H1 (cell line): ENCODE results near the gene GPR35. TPM values are rescaled to one million over a fixed set of nuclear protein-coding genes. Genes with fewer than 3 reads are reported as not detected.
"Not testable (repeated sequence)": the region's sequence is repeated elsewhere in the genome, so short reads cannot be mapped to it uniquely, and the experiment has no call there.

Experiments used
- CTCF ChIA-PET: fragments of 300-600 bp; sonication (Branson Sonifier 250); formaldehyde crosslinking; loops from one replicate; lab custom pipeline; 2021; ENCODE audit not compliant: partially characterized antibody; lab: Charles Lee
- POLR2A ChIA-PET: fragments of 300-600 bp; sonication (Branson Sonifier 250); formaldehyde crosslinking; loops from one replicate; lab custom pipeline; 2021; ENCODE audit warnings: inconsistent platforms; ENCODE audit not compliant: partially characterized antibody; lab: Charles Lee
- DNase-seq, 2 experiments: peaks; one replicate each; pipeline versions ENCODE4 v3.0.0 to v3.0.0-alpha.2; 2010 to 2022; ENCODE audit warnings: low spot score in 2 of 2, low read depth in 1 of 2, mixed read lengths in 1 of 2
- FAIRE-seq: peaks from 2 replicates; lab custom pipeline; 2011; peaks lifted over from hg19 to GRCh38; lab: Jason Lieb, UNC
- H2AFZ ChIP-seq: 2 replicates; pipeline ENCODE4 v1.8.1; 2012; ENCODE audit warnings: low read length, inconsistent platforms
- H2AK5ac ChIP-seq: 2 replicates; pipeline ENCODE4 v1.6.1; 2013; ENCODE audit warnings: low read depth, low read length
- H2BK120ac ChIP-seq: replicated peaks from 2 replicates; pipeline ENCODE3; 2013; ENCODE audit warnings: low read depth, low read length, inconsistent platforms
- H2BK12ac ChIP-seq: 2 replicates; pipeline ENCODE4 v1.6.1; 2013; ENCODE audit warnings: low read depth, low read length
- H2BK15ac ChIP-seq: 2 replicates; pipeline ENCODE4 v1.6.1; 2013; ENCODE audit warnings: low read length
- H2BK20ac ChIP-seq: 2 replicates; pipeline ENCODE4 v1.6.1; 2013; ENCODE audit warnings: low read length
- H2BK5ac ChIP-seq: 2 replicates; pipeline ENCODE4 v1.6.1; 2013; ENCODE audit warnings: low read depth, low read length
- H3K14ac ChIP-seq: 2 replicates; pipeline ENCODE4 v1.6.1; 2013; ENCODE audit warnings: inconsistent platforms; ENCODE audit not compliant: insufficient read length
- H3K18ac ChIP-seq: 2 replicates; pipeline ENCODE4 v1.6.1; 2013; ENCODE audit warnings: low read length; ENCODE audit errors: extremely low read depth
- H3K23ac ChIP-seq: 2 replicates; pipeline ENCODE4 v1.6.1; 2013; ENCODE audit warnings: inconsistent platforms; ENCODE audit not compliant: insufficient read length
- H3K23me2 ChIP-seq: 2 replicates; pipeline ENCODE4 v1.6.1; 2013; ENCODE audit warnings: low read depth, low read length
- H3K27ac ChIP-seq: 2 replicates; pipeline ENCODE4 v1.6.1; 2011; ENCODE audit warnings: low read depth, low read length, inconsistent platforms
- H3K27me3 ChIP-seq, 4 experiments: replicated peaks in 1 of 4; 1 replicate in 1 of 4; 2 replicates in 3 of 4; pipeline versions ENCODE4 v1.6.1 to v1.8.1; 2011 to 2013; ENCODE audit warnings: low read length in 3 of 4, mild to moderate bottlenecking in 3 of 4, inconsistent platforms in 2 of 4, mixed read lengths in 2 of 4, moderate library complexity in 1 of 4; ENCODE audit not compliant: control insufficient read depth in 3 of 4, insufficient read depth in 3 of 4; ENCODE audit errors: extremely low read depth in 1 of 4
- H3K36me3 ChIP-seq, 4 experiments: 2 replicates each; pipeline versions ENCODE4 v1.6.1 to v1.8.1; 2011 to 2013; ENCODE audit warnings: mild to moderate bottlenecking in 4 of 4, low read length in 3 of 4, moderate library complexity in 2 of 4, control low read depth in 1 of 4, inconsistent platforms in 1 of 4; ENCODE audit not compliant: insufficient read depth in 4 of 4, control insufficient read depth in 2 of 4
- H3K4ac ChIP-seq: replicated peaks from 2 replicates; pipeline ENCODE3; 2013; ENCODE audit warnings: low read length, low read depth, mixed read lengths, inconsistent platforms; ENCODE audit not compliant: insufficient read length
- H3K4me1 ChIP-seq, 4 experiments: replicated peaks in 1 of 4; 1 replicate in 1 of 4; 2 replicates in 3 of 4; pipeline versions ENCODE4 v1.6.1 to v1.8.1; 2011 to 2013; ENCODE audit warnings: low read length in 3 of 4, inconsistent platforms in 2 of 4, mixed read lengths in 1 of 4; ENCODE audit not compliant: insufficient read depth in 4 of 4, control insufficient read depth in 3 of 4
- H3K4me2 ChIP-seq, 2 experiments: 2 replicates each; pipeline versions ENCODE4 v1.6.1 to v1.8.1; 2011 to 2013; ENCODE audit warnings: low read depth in 2 of 2, low read length in 2 of 2, control low read depth in 1 of 2, inconsistent platforms in 1 of 2, mild to moderate bottlenecking in 1 of 2; ENCODE audit not compliant: insufficient read depth in 1 of 2
- H3K4me3 ChIP-seq, 4 experiments: fragments of 200-600, 300-600 bp in 1 of 4; sonication (generic), shearing (Covaris generic), sonication (Bioruptor Twin) in 1 of 4; 2 replicates each; pipeline versions ENCODE4 v1.5.1 to v1.8.1; 2011 to 2016; ENCODE audit warnings: low read length in 4 of 4, low read depth in 3 of 4, control low read depth in 2 of 4, inconsistent platforms in 2 of 4, mild to moderate bottlenecking in 2 of 4, mixed read lengths in 1 of 4, moderate library complexity in 1 of 4; ENCODE audit not compliant: insufficient read depth in 2 of 4; ENCODE audit errors: extremely low read depth in 1 of 4
- H3K56ac ChIP-seq: replicated peaks from 2 replicates; pipeline ENCODE3; 2013; ENCODE audit warnings: low read depth, mild to moderate bottlenecking, mixed read lengths, low read length, inconsistent platforms; ENCODE audit not compliant: insufficient read length
- H3K79me1 ChIP-seq: 2 replicates; pipeline ENCODE4 v1.6.1; 2013; ENCODE audit warnings: low read depth, low read length, control low read depth
- H3K79me2 ChIP-seq, 2 experiments: 2 replicates each; pipeline versions ENCODE4 v1.6.1 to v1.8.1; 2012 to 2013; ENCODE audit warnings: low read length in 2 of 2, mild to moderate bottlenecking in 2 of 2, inconsistent platforms in 1 of 2; ENCODE audit not compliant: insufficient read depth in 2 of 2, control insufficient read depth in 1 of 2
- H3K9ac ChIP-seq, 4 experiments: replicated peaks in 1 of 4; 1 replicate in 1 of 4; 2 replicates in 3 of 4; pipeline versions ENCODE4 v1.6.1 to v1.8.1; 2011 to 2013; ENCODE audit warnings: low read depth in 3 of 4, low read length in 3 of 4, control low read depth in 2 of 4, mild to moderate bottlenecking in 2 of 4, moderate library complexity in 2 of 4, inconsistent platforms in 1 of 4; ENCODE audit errors: extremely low read depth in 1 of 4
- H3K9me3 ChIP-seq, 2 experiments: 2 replicates each; pipeline versions ENCODE4 v1.6.1 to v1.8.1; 2012 to 2013; ENCODE audit warnings: mild to moderate bottlenecking in 2 of 2, moderate library complexity in 2 of 2, control low read depth in 1 of 2, inconsistent platforms in 1 of 2, low read depth in 1 of 2, low read length in 1 of 2, mixed read lengths in 1 of 2; ENCODE audit not compliant: insufficient read depth in 2 of 2
- H4K20me1 ChIP-seq, 2 experiments: replicated peaks in 1 of 2; 2 replicates each; pipeline versions ENCODE3 to v1.8.1; 2011 to 2013; ENCODE audit warnings: inconsistent platforms in 2 of 2, low read length in 2 of 2, mild to moderate bottlenecking in 1 of 2; ENCODE audit not compliant: insufficient read depth in 2 of 2, control insufficient read depth in 1 of 2
- H4K5ac ChIP-seq: 2 replicates; pipeline ENCODE4 v1.6.1; 2013; ENCODE audit warnings: low read length, low read depth, mixed read lengths, inconsistent platforms; ENCODE audit not compliant: insufficient read length
- H4K8ac ChIP-seq: 2 replicates; pipeline ENCODE4 v1.8.0; 2013; ENCODE audit warnings: mild to moderate bottlenecking, moderate library complexity, low read length, inconsistent platforms; ENCODE audit not compliant: insufficient read depth; ENCODE audit errors: extremely low read depth
- H4K91ac ChIP-seq: replicated peaks from 2 replicates; pipeline ENCODE3; 2013; ENCODE audit warnings: low read length, mixed read lengths, inconsistent platforms; ENCODE audit not compliant: insufficient read length
- WGBS, 2 experiments: shearing (Covaris generic) in 1 of 2; methylation state at CpG; one replicate each; pipeline versions ENCODE4 v1.1.6 to v1.1.7; 2013 to 2015; ENCODE audit warnings: low lambda C conversion rate in 2 of 2, mixed read lengths in 2 of 2, inconsistent platforms in 1 of 2, low coverage in 1 of 2, missing lambda C conversion rate in 1 of 2; ENCODE audit not compliant: insufficient replicate concordance in 2 of 2, insufficient coverage in 1 of 2, insufficient read length in 1 of 2; ENCODE audit errors: extremely low coverage in 1 of 2, missing lambda C conversion rate in 1 of 2; 5-methylcytosine and 5-hydroxymethylcytosine counted together
- polyA plus RNA-seq, 7 experiments: library from polyadenylated mRNA; depleted of rRNA in 3 of 7; stranded (reverse) in 5 of 7; unstranded in 2 of 7; fragments of >200 nt in 5 of 7; fragments of 200-250 nt in 2 of 7; gene quantifications; 1 replicate in 5 of 7; 2 replicates in 1 of 7; 4 replicates in 1 of 7; pipeline versions ENCODE4 v1.2.1 to v1.2.3, GENCODE V29; 2011 to 2013; ENCODE audit warnings: missing spikeins in 2 of 7, mixed read lengths in 2 of 7
- small RNA-seq: library from polyadenylated mRNA; stranded (forward); fragments of <200 nt; extraction: miRNeasy Mini kit (QIAGEN cat#:217004); gene quantifications from one replicate; pipeline ENCODE3, GENCODE V24; 2013; ENCODE audit not compliant: insufficient read depth
- total RNA-seq: library from RNA; stranded (reverse); fragmentation: NEBNext Ultra II Directional; extraction: Animal tissue kit (Norgen Biotek cat#: 25700); gene quantifications from 2 replicates; pipeline ENCODE4 v1.2.1, GENCODE V29; 2021

Gene GPR35
- total and polyA plus RNA-seq, 2 of the 8 experiments (the other 6 are each of a cell fraction or from before 2014, with no cell fraction given): 0.47 TPM; not detected in 1

DNA sequence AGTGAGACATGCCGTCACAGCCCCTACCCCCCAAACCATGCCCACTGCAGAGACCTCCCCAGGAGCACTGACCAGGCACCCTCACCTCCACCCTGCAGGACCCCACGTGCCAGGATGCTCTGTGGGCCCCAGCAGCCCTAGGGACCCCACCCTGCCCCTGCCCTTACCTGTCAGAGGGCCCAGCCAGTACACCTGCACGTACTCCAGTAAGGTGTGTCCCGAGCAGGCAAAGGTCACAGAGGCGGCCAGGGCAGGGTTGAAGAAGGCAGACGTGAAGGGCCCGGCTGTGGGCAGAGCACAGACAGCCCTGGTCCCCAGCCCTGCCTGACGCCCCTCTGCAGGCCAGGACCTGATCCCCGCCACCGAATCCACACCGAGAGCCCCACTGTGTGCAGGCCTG is 54.9 kb downstream of the GPR35 start:
- H3K9me3 ChIP-seq, H2BK20ac ChIP-seq, H4K91ac ChIP-seq, H3K4me3 ChIP-seq, H3K56ac ChIP-seq, H2BK120ac ChIP-seq, H3K4me1 ChIP-seq, H3K27me3 ChIP-seq, H3K36me3 ChIP-seq, H3K9ac ChIP-seq, H3K4me2 ChIP-seq, H3K27ac ChIP-seq, CTCF ChIA-PET, H2AK5ac ChIP-seq, H2AFZ ChIP-seq, H3K79me2 ChIP-seq, H4K5ac ChIP-seq, H3K4ac ChIP-seq, H2BK12ac ChIP-seq, H3K14ac ChIP-seq, H3K23me2 ChIP-seq, DNase-seq, H3K79me1 ChIP-seq, H4K20me1 ChIP-seq, H3K23ac ChIP-seq, H3K18ac ChIP-seq, FAIRE-seq, H2BK5ac ChIP-seq, H4K8ac ChIP-seq, H2BK15ac ChIP-seq, POLR2A ChIA-PET: not testable (repeated sequence)
- WGBS, 2 experiments: 43% methylated on average over 2 of the region's 11 CpGs; no CpG with 5 or more reads in 1 of the 2 experiments

Small RNA genes lying within 50 kb of the gene (small RNA-seq; reads per million reads assigned to genes)
- gene AC011298.3: not detected

Other genes starting within 250 kb of the GPR35 start
- gene GPC1, start 189.8 kb upstream of the GPR35 start, total RNA-seq: 28.3 and 31.9 TPM in 2 replicates
- gene GPC1, start 189.8 kb upstream of the GPR35 start, polyA plus RNA-seq (2011; rRNA removed): 21.9 and 30.2 TPM in 2 replicates
- gene ANKMY1, start 67.5 kb upstream of the GPR35 start, total RNA-seq: 4.5 and 5.4 TPM in 2 replicates
- gene ANKMY1, start 67.5 kb upstream of the GPR35 start, polyA plus RNA-seq (2011; rRNA removed): 4.8 and 6.4 TPM in 2 replicates
- 1.3 and 2.1 TPM in 2 replicates for gene DUSP28, start 65.1 kb upstream of the GPR35 start, total RNA-seq
- gene DUSP28, start 65.1 kb upstream of the GPR35 start, polyA plus RNA-seq (2011; rRNA removed): 2.3 and 3.3 TPM in 2 replicates
- 11.3 and 11.7 TPM in 2 replicates for gene RNPEPL1, start 57.0 kb upstream of the GPR35 start, total RNA-seq
- 9.0 and 13.5 TPM in 2 replicates for gene RNPEPL1, start 57.0 kb upstream of the GPR35 start, polyA plus RNA-seq (2011; rRNA removed)
- gene CAPN10, start 38.7 kb upstream of the GPR35 start, total RNA-seq: 39.8 and 40.7 TPM in 2 replicates
- gene CAPN10, start 38.7 kb upstream of the GPR35 start, polyA plus RNA-seq (2011; rRNA removed): 30.7 and 44.5 TPM in 2 replicates
- gene AQP12B, start 57.4 kb downstream of the GPR35 start, total RNA-seq: not detected in 2 replicates
- not detected in 2 replicates for gene AQP12B, start 57.4 kb downstream of the GPR35 start, polyA plus RNA-seq (2011; rRNA removed)
- gene AQP12A, start 66.4 kb downstream of the GPR35 start, total RNA-seq: not detected in 2 replicates
- not detected in 2 replicates for gene AQP12A, start 66.4 kb downstream of the GPR35 start, polyA plus RNA-seq (2011; rRNA removed)
- gene KIF1A, start 194.7 kb downstream of the GPR35 start, total RNA-seq: 267 and 281 TPM in 2 replicates
- 61.3 and 83.2 TPM in 2 replicates for gene KIF1A, start 194.7 kb downstream of the GPR35 start, polyA plus RNA-seq (2011; rRNA removed)
- not detected in 2 replicates for gene AGXT, start 243.3 kb downstream of the GPR35 start, total RNA-seq
- gene AGXT, start 243.3 kb downstream of the GPR35 start, polyA plus RNA-seq (2011; rRNA removed): 0.03 TPM in 1 of 2 replicates, not detected in the other